GF-D8 (cell line): ENCODE results near the gene DESI2.
"Not testable (repeated sequence)": the region's sequence is repeated elsewhere in the genome, so short reads cannot be mapped to it uniquely, and the experiment has no call there.

Experiments
- DNase-seq: peaks from one replicate; lab custom pipeline; 2025; lab: John Stamatoyannopoulos, UW

DESI2 gene

DNA sequence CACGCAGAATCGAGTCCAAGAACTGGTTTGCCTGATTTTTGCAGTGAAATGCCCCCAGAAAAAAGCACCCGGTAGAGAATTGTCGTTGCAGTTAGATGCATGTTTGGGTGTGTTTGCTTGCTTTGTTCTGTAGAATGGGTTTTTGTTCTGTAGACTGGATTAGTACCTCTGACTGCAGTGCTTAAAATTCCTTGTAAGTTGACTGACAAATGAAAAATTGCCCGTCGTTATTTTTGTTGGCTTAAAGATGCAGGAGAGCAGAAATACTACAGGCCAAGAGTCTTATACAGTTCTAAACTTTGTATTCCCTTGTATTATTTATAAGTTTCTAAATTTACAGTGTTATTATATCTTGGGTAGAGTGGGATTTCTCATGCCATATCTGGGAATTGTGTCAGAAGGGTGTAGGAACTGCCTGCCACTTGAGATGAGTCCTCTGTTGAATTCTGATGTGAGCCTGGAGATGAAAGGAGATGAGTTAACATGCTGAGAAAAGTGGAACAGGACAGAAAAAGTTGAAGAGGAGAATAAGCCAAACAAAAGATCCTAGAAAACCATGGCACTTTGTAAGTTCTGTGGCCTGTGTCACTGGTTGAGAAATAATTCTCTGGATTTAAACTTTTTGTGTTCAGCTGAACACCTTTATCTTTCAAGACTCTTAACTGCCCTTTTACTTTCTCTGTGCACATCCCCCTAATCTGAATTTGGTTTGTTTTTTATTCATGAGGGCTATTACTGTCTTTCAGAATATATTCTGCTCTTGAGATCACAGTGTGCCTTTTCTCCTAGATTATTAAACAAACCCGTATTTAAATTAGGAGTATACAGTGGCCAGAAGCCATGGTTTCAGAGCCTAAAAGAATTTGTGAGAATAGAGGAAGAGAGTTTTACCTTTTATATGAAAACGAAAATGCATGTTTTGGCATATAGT lies 1.4 kb downstream of the DESI2 start:
- DNase-seq: no peak

DNA sequence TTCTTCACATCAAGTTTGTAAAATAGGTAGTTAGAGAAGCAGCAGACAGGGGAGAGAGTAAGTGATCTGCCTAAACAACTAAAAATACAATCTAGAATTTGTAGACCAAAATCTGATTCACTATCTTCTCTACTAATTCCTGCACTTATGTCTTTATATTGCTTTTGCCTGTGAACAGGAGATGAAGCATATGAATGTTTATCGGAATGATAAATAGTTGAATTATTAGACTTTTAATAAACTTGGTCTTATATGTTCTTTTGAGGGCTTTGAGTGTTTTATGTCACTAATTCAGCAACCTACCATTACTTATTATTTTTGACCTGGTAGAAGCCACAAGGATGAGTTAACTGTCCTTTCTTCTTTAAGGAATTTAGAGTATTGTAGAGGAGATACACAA lies 2.3 kb downstream of the DESI2 start:
- DNase-seq: no peak

- DNase-seq: no peak
These were observed 4.5 kb downstream of the DESI2 start for GRCh38 chr1:244657421-244657820.

GRCh38 chr1:244659694-244660093 lies 6.8 kb downstream of the DESI2 start:
- no peak for DNase-seq

DNA sequence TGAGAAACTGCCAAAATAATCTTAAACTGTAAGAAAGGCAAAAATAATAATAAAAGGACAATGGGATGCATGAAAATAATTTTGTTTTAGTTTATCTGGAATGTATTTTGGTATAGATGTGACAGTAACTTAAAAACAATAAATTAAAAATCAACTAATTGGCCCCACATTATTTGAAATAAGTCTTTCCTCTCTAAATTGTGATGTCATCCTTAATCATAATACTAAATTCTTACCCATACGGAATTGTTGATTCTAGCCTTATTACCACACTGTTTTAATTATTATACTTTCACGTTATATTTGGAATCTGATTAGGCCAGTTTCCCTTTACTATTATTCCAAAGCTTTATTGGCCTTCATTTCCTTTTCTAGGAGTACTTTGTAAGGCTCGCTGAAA lies 7.7 kb downstream of the DESI2 start:
- DNase-seq: no peak

GRCh38 chr1:244661569-244662312 lies 8.8 kb downstream of the DESI2 start:
- DNase-seq: not testable (repeated sequence)

DNA sequence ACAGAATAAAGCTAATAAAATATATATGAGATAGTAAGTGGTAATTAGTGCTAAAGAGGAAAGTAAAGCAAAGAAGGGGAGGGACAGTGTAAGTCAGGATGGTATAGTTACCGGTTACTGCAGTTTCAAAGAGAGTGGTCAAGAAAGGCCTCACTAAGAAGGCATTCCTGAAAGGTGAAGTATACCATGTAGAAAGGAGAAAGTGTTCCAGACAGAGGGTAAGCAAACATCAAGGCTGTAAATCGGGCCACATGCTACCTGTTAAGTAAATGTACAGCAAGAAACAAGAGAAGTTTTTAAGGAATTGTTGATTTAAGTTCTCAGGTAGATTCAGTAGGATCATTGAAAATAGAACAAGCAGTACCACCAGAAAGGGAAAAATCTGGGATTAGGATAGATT lies 9.7 kb downstream of the DESI2 start:
- no peak for DNase-seq

DNA sequence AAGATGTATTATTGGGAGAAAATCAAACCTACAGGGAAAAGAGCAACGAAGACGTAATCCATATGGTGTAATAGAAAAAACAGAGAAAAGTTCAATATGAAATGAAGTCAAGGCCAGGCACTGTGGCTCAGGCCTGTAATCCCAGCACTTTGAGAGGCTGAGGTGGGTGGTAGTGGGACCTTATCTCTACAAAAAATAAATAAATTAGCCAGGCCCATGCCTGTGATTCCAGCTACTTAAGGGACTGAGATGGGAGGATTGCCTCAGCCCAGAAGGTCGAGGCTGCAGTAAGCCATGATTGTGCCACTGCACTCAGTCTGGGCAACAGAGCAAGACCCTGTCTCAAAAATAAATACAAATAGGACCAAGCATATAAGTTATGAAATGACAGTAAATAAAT lies 11.4 kb downstream of the DESI2 start:
- DNase-seq: no peak

- DNase-seq: peak; percentile 68
These were observed 12.9 kb downstream of the DESI2 start for GRCh38 chr1:244665771-244666217.

- DNase-seq: not testable (repeated sequence)
These were observed 13.9 kb downstream of the DESI2 start for GRCh38 chr1:244666672-244667418.

DNA sequence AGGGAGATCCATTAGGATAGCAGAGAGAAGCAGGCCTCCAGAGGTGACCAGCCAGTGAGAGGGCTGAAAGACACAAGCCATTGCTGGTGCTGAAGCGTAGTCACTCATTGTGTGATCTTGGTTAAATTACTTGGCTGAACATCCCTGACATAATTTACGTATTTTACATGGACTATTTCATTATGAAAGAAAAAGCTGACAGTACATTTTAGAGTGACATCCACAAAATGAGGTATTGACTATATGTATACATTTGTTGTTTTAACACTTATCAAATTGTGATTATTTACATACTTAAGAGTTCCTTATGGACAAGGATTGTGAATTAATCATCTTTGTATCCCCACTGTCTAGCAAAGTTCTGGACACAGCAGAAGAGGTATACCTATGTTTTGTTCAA lies 14.9 kb downstream of the DESI2 start:
- DNase-seq: no peak

DNA sequence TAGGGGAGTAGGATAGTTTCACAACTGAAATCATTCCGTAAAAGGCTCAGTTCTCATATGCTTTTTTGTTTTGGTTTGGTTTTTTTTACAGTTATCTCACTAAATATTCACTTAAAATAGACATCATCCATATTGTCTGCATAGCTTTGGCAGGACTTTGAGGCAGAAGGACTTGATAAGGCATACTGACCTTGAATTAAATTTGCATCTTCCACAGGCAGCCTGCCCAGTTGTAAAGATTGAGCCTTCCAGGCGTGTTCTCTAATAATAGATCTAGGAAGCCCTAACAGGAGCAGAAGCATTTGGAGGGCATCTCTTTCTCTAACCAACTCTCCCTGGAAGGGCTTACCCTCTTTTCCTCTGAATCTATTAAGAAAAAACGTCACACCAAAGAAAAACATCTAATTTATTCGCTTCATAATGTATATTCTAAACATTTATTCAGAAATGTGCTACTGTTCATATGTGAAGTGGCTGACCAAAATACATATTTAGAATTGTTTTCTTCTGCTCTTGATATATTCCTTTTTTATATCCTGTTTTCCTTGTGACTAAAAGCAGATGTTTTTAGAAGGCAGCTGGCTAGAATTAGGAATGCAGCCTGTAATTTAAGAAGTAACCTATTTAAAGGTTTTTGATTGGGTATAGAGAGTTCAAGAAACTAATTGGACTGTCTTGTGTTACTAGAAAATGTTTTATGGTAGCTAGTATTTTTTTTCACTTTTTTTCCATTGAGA lies 20.2 kb downstream of the DESI2 start:
- no peak for DNase-seq

DNA sequence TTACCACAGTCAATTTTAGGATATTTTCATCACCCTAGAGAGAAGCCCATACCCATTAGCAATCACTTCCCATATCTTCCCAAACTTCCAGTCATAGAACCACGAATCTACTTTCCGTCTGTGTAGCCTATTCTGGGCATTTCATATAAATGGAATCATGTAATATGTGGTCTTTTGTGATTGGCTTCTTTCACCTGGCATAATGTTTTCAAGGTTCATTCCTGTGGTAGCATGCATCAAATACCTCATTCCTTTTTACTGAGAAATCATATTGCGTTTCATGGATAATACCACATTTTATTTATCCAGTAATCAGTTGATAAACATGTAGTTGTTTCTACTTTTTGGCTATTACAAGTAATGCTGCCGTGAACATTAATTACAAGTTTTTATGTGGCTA lies 21.5 kb downstream of the DESI2 start:
- no peak for DNase-seq

- no peak for DNase-seq
These were observed 22.2 kb downstream of the DESI2 start for GRCh38 chr1:244675167-244675566.

DNA sequence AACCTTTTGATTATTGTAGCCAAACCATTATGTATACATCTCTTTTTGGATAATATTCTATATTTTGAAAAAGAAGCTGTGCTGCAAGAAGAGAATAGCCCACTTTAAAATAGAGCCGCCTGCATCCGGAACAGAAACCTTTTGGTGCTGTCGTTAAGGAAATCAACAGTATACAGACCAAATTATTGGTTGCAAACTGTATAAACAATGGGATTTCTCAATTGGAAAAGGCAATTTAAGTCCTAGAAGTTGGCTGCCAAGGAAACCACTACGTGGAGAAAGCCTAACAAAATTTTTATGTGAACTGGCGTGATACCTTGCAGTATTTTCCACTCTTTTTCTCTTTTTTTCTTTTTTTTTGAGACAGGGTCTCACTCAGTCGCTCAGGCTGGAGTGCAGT lies 25.8 kb downstream of the DESI2 start:
- no peak for DNase-seq

DNA sequence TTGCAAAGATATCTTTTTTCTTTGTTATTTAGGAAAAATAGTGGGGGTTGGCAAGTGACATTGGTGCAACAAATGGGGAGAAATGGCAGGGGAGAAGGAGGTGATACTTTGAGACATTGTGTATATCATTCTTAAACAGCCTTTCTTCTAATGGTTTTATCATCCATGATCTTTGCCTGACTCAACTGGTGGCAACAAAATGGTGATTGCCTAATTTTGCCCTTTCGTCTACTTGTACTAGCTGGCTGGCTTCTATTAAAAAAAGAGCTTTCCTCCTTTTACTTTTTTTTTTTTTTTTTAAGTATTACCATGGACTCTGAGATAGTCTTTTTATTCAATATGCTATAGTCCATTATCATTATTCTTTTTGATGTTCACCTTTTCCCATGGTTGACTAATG lies 27.7 kb downstream of the DESI2 start:
- DNase-seq: no peak

- DNase-seq: not testable (repeated sequence)
These were observed 29.2 kb downstream of the DESI2 start for GRCh38 chr1:244682087-244682486.

DNA sequence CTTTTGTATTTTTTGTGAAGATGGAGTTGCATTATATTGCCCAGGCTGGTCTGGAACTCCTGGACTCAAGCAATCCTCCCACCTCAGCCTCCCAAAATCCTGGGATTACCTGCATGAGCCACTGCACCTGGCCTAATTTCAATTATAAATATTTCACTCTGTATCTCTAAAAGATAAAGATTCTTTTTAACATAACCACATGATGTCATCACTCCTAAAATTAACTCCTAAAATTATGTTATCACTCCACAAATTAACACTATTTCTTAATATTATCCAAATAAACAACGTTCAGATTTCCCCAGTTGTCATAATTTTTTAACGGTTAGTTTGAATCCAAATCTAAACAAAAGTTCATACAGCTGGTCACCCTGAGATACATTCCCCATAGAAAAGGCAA lies 43.0 kb downstream of the DESI2 start:
- no peak for DNase-seq

DNA sequence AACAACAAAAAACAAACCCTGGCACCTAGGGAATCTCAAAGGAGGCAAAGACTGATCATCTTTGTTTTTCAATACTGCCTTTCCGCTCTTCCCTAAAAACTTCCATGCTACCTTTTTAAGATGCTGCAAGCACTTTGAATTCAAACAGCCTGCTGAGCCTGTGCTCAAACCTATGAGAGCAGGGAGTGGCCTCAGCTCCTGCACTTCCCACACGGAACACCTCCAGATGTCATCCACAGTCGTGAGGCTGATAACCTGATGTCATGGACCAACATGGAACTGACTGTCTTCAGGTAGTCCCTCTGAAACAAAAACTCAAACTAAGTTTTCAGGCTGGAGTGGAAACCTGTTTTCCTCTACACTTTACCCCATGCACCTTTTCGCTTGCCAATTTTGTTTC lies 46.8 kb downstream of the DESI2 start:
- no peak for DNase-seq

DNA sequence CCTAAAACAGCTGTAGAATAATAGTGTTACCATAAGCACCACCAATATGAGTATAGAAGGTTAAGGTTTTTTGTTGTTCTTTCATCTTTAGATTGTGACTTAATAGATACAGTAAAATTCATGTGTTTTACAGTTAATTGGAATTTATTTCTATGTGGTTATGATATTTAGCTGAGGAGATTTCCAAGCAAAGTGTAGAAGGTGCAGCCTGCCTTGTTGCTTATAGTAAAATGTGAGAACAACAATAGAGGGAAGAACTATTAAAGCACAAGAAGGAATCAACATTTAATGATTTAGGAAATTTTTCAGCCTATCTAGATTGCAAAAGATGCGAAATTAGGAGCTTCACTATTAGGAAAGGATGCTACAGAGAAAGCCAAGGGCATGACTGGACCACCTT lies 47.9 kb downstream of the DESI2 start:
- no peak for DNase-seq

GRCh38 chr1:244702620-244703019 lies 49.7 kb downstream of the DESI2 start:
- no peak for DNase-seq

DNA sequence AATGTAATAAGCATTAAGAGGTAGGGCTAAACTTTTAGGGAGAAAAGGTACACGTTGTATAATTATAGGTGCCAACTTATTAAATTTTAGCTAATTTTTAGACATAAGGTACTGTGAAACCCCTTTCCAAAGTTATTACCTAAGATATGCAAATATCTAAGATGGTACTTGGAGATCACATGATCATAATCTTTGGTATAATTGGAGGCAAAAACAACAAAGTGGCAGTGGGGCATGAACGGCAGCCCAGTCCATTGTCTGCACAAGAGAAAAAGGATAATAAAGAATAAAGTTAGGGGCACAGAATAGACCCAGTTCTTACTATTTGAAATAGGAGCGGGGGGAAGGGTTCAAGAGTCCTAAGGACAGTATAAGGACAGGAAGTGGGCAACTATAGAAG lies 51.2 kb downstream of the DESI2 start:
- DNase-seq: no peak
